ENCODE measurements around the gene ESRP2.

ESRP2 gene

DNA sequence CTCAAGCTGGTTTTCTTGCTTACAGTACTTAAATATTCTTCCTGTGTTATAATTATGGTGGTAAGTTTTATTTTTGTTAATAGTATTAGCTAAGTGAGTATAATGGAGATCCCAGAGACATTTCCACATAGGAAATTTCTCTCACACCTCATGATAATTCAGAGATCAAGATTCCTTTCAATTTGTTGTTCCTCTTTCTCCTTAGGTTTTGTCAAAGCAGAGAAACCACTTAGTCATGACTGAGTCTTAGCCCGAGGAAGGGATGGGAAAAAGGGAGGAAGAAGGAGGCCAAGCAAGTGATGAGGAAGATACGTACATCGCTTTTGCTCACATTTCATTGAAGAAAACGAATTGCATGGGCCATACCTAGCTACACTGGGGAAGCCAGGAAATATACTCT is 18.4 kb downstream of the ESRP2 start:
- no peak for DNase-seq (ENCODE audit: low read depth)

DNA sequence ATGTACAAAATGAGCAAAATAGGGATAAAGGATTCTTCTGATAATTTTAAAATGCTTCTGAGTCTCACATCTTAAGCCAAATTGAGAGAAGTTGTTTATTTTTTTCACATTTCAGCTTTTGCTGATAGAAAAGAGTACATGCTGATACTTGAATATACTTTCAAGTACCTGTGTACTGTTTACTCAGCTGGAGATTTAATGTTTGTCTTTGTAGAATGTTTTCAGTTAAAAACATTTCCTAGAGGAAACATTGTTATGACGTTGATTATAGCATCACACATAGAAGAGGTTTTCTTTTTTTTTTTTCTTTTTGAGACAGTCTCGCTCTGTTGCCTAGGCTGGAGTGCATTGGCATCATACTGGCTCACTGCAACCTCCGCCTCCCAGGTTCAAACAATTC is 19.7 kb downstream of the ESRP2 start:
- no peak for DNase-seq (ENCODE audit: low read depth)

DNA sequence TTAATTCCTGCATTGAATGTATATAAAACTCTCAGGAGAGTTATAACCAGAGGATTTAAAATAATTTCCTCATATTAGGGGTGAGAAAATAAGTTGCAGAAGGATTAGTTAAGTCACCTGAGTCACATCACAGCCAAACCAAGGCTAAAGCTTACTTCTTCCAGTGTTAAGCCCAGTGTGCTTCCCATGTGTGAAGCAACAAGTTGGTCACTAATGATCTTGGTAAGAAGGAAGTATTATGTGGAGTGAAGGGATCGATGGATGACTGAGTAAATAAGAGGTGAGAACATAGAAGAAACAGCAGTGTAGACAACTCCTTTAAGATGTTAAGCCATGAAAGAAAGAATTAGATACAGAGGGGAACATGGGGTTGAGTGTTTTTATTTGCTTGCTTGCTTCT is 20.6 kb downstream of the ESRP2 start:
- DNase-seq (ENCODE audit: low read depth): no peak

DNA sequence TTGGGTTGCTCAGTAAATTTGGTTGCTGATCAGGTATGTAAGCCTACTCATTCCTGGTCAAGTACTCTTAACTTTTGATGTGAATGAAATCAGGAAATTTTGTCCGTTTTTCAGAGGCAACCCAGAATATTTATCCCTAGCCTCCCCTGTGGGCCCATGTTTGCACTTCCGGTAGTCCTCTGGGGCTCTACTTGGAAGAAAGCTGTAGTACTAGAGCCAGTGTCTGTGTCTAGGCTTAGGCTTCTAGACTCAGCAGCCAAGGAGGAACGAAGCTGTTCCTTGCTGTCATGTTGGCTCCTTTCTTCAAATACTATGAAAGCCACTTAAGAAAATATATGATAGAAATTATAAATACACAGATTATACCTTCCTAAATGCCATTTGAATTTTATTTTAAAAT is 21.2 kb downstream of the ESRP2 start:
- DNase-seq (ENCODE audit: low read depth): no peak

DNA sequence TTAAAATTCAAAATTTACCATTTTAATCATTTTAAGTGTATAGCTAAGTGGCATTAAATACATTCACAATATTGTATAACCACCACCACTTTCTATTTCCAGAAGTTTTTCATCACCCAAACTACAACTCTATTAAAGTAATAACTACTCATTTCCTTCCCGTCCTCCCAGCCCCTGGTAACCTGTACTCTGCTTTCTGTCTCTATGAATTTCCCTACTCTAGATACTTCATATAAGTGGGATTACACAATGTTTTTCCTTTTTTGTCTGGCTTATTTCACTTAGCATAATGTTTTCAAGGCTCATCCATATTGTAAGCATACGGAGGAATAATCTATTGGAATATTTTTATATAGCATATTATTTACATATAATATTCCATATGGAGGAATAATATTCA is 29.7 kb downstream of the ESRP2 start:
- no peak for DNase-seq (ENCODE audit: low read depth)

DNA sequence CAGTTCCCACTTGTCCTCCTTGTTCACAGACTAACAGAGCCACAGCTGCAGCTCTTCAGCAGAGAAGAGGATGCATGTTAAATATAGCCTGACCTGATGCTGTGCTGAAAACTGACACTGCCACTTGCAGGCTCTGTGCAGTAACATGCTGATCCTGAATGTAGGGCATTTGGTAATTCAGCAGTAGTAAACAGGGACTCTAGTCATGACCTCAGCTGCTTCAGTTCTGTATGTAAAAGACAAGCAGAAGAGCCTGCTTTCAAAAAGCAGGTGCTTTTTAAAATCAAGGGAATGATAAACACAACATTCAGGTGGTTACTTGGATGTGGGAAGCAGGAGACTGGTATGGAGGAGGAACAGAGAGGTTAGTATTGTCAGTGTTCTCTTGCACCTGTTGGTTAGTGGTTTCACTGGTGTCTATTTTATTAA is 33.8 kb downstream of the ESRP2 start:
- DNase-seq (ENCODE audit: low read depth): peak; percentile 55

DNA sequence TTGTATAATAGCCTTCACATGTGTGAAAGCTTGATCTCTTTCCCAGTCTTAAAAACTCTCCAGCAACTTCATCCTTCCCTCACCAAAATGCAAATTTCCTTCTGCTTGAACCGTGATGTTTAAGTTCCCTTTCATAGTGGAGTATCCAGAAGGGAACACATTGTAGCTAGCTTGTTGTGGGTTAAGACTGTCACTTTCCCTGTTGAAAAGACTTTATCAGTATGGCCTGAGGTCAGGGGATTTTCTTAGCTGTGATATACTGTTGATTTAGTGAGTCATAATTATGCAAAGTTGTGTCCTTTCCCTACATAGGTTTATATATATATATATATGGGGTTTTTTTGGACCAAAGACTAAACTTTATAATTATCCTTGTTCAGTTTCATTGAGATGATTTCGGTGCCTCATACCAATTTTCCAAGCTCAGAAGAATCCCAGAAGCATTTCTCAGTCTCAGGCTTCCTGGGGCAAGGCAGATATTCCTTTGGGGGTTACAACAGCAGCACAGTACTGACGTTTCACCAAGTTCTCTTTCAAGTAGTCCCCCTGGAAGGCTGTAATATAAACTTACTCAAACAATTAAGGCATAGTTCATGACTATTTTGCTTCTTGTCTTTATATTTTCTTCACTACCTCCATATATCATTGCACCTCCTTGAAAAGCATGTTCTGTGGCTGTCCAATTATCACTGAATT is 35.7 kb downstream of the ESRP2 start:
- DNase-seq (ENCODE audit: low read depth): peak; percentile 67

DNA sequence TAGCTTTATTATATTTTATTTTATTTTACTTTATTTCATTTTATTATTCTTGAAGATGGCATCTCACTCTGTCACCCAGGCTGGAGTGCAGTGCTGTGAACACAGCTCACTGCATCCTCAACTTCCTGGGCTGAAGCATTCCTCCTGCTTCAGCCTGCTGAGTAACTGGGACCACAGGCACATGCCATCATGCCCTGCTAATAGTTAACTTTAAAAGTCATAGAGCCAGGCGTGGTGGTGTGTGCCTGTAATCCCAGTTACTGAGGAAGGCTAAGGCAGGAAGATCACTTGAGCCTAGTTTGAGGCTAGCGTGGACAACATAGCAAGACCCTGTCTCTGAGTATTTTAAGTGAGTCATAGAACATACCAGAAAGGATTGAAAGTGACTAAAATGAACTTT is 38.7 kb downstream of the ESRP2 start:
- no peak for DNase-seq (ENCODE audit: low read depth)

DNA sequence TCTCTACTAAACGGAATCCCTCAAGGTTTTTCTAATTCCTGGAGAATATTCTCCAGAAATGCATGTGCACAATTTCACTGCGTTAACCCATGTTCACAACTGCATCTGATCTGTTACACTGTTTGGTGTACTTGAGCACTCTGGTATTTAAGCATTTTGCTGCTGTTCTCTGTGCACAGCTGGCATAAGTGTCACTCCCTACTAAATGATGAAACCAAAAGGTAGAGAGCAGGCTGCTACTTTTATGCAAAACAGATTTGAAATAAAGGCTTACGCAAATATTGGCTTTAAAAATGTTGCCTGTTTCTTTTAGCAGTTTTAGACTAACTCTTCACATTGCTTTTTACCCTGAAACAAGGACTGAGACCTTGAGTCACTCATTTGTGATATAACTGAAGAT is 41.7 kb downstream of the ESRP2 start:
- no peak for DNase-seq (ENCODE audit: low read depth)

DNA sequence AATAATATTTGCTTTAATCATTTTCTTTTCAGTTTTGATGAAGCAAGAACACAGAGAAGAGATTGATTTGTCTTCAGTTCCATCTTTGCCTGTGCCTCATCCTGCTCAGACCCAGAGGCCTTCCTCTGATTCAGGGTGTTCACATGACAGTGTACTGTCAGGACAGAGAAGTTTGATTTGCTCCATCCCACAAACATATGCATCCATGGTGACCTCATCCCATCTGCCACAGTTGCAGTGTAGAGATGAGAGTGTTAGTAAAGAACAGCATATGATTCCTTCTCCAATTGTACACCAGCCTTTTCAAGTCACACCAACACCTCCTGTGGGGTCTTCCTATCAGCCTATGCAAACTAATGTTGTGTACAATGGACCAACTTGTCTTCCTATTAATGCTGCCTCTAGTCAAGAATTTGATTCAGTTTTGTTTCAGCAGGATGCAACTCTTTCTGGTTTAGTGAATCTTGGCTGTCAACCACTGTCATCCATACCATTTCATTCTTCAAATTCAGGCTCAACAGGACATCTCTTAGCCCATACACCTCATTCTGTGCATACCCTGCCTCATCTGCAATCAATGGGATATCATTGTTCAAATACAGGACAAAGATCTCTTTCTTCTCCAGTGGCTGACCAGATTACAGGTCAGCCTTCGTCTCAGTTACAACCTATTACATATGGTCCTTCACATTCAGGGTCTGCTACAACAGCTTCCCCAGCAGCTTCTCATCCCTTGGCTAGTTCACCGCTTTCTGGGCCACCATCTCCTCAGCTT is 45.0 kb downstream of the ESRP2 start:
- no peak for DNase-seq (ENCODE audit: low read depth)

DNA sequence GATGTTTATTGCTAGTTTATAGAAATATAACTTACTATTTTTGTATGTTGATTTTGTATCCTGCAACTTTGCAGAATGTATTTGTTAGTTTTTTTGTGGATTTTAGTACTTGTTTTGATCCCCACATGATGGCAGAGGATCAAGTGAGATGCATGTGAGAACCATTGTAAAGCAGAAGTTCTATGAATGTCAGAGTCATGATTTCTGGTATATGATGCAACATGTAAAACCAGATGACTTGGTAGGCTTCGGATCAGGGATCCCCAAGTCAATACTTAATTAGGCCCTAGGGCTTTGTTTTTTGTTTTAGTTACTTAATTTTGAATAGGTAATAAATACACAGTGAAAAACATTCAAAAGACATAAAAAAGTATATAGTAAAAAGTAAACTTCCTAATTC is 45.8 kb downstream of the ESRP2 start:
- DNase-seq (ENCODE audit: low read depth): no peak

DNA sequence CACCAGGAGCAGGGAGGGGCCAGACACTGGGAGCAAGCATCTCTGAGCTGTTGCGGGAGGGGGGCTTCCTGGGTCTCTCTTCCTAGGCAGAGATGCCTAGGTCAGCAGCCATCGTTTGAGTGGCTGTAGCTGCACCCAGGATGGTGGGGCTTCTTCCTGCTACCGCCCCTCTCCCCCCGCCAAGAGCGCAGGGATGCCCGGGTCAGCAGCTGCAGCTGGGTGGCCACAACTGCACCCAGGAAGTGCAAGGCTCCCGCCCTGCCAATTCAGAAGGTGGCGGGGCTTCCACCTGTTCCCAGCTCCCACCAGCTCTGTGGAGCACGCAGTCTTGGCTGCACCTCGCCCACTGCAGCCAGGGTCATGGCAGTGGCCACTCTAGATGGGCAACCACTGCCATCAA is 47.8 kb downstream of the ESRP2 start:
- no peak for DNase-seq (ENCODE audit: low read depth)

DNA sequence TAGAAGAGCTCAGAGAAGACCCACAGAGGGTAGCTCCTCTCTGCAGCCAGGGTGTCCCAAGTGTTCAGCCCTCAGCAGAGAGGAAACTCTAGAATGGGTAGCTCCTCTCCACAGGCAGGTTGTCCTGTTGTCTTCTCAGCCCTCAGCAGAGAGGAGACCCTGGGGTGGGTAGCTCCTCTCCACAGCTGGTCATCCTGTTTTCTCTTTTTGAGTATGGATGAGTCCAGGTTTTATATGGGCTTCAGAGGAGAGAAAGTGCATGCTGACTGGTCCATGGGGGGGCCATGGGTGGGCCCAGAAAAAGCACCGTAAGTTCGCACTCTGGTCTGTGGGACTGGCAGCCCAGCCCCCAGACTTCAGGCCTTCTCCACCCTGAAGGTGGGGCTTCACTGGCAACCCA is 48.4 kb downstream of the ESRP2 start:
- no peak for DNase-seq (ENCODE audit: low read depth)

DNA sequence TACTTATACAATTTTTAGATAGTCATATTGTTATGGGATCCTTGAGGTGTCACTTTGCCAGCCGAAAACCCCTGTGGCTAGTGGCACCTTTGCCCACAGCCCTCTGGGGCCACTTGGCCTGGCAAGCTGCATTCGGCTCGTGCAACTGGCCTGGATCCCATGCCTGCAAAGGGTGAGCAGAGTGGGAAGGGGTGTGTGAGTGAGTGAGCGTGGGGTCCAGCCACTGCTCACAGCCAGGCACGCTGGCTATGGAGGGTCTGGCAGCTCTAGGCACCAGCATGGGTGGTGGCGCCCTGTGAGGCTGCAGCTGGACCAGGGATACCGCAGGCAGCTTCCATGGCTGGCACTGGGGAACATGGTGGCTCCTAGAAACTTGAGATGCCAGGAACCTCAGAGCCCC is 49.0 kb downstream of the ESRP2 start:
- no peak for DNase-seq (ENCODE audit: low read depth)

DNA sequence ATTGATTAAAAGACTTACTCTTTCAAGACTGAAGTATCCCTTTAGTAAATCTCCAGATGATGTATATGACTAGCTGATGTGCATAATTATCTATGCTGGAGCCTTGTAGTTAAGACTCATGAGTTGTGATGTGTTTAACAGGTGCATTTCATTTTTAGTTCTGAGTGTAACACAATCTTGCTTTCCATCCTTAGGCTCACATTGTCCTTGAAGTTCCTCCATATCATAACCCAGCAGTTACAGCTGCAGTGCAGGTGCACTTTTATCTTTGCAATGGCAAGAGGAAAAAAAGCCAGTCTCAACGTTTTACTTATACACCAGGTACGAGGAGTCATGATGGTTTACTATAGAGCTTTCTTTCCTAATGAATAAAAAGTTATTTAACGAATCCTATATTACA is 52.9 kb downstream of the ESRP2 start:
- no peak for DNase-seq (ENCODE audit: low read depth)

DNA sequence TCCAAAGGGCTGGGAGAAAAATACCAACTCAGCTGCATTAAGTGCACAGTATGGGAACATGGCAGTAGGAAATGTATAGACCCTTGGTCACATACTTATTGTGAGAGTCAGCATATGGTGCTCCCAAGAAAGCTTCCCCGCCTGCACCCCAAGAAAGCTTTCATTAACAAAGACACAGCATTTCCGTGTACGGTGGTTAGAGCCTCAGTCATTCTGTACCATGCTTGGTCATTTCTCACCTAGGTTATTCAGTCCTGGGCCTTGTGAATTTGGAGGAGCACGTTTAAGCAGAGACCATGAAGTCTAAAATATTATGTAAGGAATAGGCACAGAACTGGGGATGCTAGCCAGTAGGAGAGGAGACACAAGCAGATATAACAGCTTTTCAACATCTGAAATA is 56.1 kb downstream of the ESRP2 start:
- no peak for DNase-seq (ENCODE audit: low read depth)

DNA sequence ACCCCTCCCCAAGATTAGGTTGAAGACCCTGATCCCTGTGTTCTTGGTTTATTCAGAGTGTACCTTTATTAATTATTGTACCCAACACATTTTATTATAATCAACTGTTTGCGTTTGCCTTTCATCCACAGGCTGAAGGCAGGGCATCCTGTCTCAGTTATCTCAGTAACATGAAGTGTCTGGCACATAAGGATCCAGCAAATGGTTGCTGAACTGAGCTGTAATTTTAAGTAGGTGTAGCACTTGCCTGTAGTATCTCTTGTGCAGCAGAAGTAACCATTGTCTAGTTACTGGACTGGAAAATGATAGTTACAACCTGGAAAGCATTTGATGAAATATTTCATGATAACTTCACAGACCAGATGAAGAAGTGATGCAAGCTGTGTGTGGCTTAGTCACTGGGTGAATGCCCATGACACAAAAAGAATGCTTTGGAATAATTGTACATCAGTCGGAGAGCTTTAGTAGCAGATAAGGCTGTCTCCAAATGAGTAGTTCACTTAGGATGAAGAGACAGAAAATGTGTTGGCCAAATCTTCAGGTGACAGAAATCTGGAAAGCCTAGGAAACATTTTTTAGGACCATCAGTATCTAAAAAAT is 56.6 kb downstream of the ESRP2 start:
- DNase-seq (ENCODE audit: low read depth): no peak

All from fibroblast of gingiva (primary cell).